Hypothalamus (tissue), 51 donors: Measurements from ENCODE around the gene THRB.

Source experiments
- DNase-seq, 51 donors: peaks; one replicate each; lab custom pipeline; 2025; lab: John Stamatoyannopoulos, UW

THRB gene

DNA sequence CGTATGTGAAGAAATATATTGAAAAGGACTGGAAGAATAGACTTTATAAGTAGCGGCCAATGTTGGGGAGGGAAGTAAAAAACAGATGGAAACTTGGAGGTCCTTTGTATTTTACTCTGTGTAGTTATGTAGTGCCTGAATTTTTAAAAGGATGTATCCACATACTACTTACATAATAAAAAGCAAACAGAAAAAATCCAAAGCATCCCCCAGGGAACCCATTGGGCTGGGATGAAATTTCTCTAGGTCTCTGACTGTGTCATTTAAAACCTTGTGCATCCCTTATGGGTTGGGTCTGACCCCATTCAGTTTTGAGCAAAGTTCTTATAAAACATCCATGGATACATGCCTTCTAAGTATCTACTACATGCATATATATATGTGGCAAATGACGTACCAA lies 408.4 kb downstream of the THRB start:
- DNase-seq, result no peak

DNA sequence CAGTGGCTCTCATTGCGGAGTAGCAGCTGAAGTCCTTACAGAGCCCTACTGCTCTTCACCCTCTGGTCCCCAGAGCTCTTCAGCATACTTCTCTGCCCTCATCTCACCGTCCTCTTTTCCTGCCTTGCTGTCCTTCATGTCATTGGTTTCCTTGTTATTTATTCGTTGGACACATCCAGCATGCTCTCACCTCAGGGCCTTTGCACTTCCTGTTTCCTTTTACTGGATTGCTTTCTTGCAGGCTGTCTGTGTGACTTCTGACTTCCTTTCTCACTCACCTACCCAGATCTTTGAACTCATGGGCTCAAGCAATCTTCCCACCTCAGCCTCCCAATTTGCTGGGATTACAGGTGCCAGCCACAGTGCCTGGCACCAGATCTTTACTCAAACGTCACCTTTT lies 422.5 kb downstream of the THRB start:
- no peak for DNase-seq

DNA sequence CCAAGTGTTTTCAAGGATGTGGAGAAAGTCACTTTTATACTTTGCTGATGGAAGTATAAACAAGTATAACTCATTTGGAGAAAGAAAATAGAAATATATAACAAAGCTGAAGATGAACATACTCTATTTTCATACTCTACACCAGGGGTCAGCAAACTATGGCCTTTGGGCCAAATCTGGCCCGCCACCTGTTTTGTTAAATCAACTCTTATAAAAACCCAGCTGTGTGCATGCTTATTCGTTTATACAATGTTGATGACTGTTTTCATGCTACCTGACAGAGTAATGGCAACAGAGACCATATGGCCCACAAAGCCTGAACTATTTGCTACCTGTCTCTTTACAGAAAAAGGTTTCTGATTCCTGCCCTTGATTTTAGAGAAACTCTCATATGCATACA lies 425.6 kb downstream of the THRB start:
- no peak for DNase-seq

DNA sequence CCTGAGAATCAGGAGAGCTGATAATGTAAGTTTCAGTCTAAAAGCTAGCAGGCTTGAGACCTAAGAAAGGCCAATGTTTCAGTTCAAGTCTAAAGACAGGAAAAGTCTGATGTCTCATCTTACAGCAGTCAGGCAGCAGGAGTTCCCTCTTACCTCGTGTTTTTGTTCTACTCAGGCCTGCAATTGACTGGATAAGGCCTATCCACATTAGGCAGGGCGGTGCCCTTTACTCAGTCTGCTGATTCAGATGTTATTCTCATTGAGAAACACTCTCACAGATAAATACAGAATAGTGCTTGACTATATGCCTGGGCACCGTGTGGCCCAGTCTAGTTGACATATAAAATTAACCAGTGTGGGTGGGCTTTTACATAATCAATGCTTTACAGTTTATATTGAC lies 427.2 kb downstream of the THRB start:
- no peak for DNase-seq
